ENCODE results near the gene GTSE1.

The GTSE1 gene

DNA sequence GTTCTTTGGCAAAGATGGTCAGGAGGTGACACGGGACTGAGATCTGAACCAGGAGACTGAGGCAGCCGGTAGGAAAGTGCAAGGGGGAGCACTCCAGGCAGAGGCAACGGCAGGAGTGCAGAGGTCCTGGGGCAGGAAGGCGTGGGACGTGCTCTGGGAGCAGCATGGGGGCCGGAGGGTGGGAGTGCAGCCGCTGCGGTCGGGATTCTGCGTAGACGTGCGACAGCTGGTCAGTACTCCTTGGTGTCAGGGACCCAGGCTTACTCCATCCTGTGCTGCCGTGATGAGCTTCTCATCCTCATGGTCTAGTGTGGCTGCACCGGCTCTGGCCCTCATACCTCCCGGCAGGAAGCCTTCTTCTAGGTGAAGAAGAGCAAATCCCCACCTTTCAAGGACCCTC is 21.9 kb downstream of the GTSE1 start:
- Histone ChIP-seq H2AFZ (ENCODE audit: low read depth, low read length, severe bottlenecking) (no peak overlapping the region), H3K27me3 (ENCODE audit: low read length) (no peaks in the 10 kb centered on the region), H3K9me3 (ENCODE audit: insufficient read depth, low read length) (no peaks in the 10 kb centered on the region), H3K9me2 (replicated peaks; ENCODE audit: insufficient read depth, low read length) (no peaks in the 10 kb centered on the region), H3K79me2 (ENCODE audit: insufficient read depth, low read length) (peaks cover 26% of the 10 kb centered on the region; the same call in 1 of the 2 replicates), H3K9ac (ENCODE audit: low read length) (no peak overlapping the region), H3K27ac (ENCODE audit: low read depth, low read length) (no peak overlapping the region), H3F3A (ENCODE audit: insufficient read depth) (no peaks in the 10 kb centered on the region), H3K4me3 (ENCODE audit: insufficient read depth, low read length, poor library complexity, severe bottlenecking) (no peak overlapping the region), H3K4me2 (ENCODE audit: low read depth, low read length, poor library complexity, severe bottlenecking) (no peak overlapping the region), H3K36me3 (ENCODE audit: low read length) (peaks cover 17% of the 10 kb centered on the region; the same call in 1 of the 2 replicates), H4K20me1 (ENCODE audit: low read depth, low read length) (peaks cover 5% of the 10 kb centered on the region; the same call in 1 of the 2 replicates)
- no peak for TF ChIP-seq EZH2phosphoT487 (conservative IDR thresholded peaks at IDR 0.05; ENCODE audit: low read length)
- TF ChIP-seq, protein P1, sequence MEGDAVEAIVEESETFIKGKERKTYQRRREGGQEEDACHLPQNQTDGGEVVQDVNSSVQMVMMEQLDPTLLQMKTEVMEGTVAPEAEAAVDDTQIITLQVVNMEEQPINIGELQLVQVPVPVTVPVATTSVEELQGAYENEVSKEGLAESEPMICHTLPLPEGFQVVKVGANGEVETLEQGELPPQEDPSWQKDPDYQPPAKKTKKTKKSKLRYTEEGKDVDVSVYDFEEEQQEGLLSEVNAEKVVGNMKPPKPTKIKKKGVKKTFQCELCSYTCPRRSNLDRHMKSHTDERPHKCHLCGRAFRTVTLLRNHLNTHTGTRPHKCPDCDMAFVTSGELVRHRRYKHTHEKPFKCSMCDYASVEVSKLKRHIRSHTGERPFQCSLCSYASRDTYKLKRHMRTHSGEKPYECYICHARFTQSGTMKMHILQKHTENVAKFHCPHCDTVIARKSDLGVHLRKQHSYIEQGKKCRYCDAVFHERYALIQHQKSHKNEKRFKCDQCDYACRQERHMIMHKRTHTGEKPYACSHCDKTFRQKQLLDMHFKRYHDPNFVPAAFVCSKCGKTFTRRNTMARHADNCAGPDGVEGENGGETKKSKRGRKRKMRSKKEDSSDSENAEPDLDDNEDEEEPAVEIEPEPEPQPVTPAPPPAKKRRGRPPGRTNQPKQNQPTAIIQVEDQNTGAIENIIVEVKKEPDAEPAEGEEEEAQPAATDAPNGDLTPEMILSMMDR (IDR thresholded peaks at IDR 0.05; ENCODE audit: insufficient read depth, low read length, poor library complexity, severe bottlenecking): no peak

DNA sequence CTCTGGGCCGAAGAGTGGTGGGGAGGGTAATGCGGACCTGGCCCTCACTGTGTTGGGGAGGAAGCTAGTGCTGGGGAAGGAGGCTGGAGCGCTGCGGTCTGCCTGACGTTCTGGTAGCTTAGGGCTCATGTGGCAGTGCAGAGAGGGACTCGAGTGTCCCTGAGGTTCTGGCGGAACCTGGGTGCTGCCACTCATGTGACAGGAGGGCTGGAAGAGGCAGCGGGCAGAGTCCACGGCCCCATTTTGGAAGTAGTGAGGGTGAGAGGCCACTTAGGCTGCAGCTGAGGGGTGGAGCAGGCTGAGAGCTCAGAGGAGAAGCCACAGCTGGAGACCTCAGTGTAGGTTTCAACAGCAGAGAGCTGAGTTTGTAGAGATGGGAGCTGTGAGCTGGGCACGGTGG is 22.6 kb downstream of the GTSE1 start:
- Histone ChIP-seq H3K9me3 (ENCODE audit: insufficient read depth, low read length) (no peaks in the 10 kb centered on the region), H4K20me1 (ENCODE audit: low read depth, low read length) (peaks cover 5% of the 10 kb centered on the region; the same call in 1 of the 2 replicates), H3F3A (ENCODE audit: insufficient read depth) (no peaks in the 10 kb centered on the region), H3K9me2 (replicated peaks; ENCODE audit: insufficient read depth, low read length) (no peaks in the 10 kb centered on the region), H3K79me2 (ENCODE audit: insufficient read depth, low read length) (peaks cover 26% of the 10 kb centered on the region; the same call in 1 of the 2 replicates), H3K27me3 (ENCODE audit: low read length) (no peaks in the 10 kb centered on the region), H3K4me2 (ENCODE audit: low read depth, low read length, poor library complexity, severe bottlenecking) (no peak overlapping the region), H2AFZ (ENCODE audit: low read depth, low read length, severe bottlenecking) (no peak overlapping the region), H3K9ac (ENCODE audit: low read length) (no peak overlapping the region), H3K4me3 (ENCODE audit: insufficient read depth, low read length, poor library complexity, severe bottlenecking) (no peak overlapping the region), H3K27ac (ENCODE audit: low read depth, low read length) (no peak overlapping the region), H3K36me3 (ENCODE audit: low read length) (peaks cover 17% of the 10 kb centered on the region; the same call in 1 of the 2 replicates)
- TF ChIP-seq, protein P1 (IDR thresholded peaks at IDR 0.05; ENCODE audit: insufficient read depth, low read length, poor library complexity, severe bottlenecking): no peak
- TF ChIP-seq EZH2phosphoT487 (conservative IDR thresholded peaks at IDR 0.05; ENCODE audit: low read length): no peak

DNA sequence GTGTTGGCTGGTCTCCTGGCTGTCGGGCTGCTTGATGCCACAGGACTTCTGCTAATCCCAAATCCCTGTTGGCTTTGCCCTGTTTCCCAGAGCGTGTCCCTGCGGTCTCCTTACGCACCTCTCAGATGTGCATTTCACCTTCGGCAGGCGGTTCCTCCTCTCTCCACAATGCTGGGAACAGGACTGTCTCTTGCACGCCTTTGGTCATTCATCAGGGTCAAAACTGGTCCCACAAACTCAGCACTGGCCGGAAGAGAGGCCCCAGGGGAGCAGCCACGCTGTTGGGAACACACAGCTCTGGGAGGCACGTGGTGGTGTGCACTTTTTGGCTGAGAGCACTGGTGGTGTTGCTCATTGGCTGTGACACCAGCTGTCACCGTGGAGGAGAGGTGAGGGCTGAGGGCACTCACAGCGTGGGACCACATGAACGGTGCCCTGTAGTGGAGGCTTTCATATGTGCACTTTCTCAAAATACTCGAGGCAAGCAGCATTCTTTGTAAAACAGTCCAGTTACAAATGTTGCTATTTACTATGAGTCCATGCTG is 23.6 kb downstream of the GTSE1 start:
- Histone ChIP-seq H2AFZ (ENCODE audit: low read depth, low read length, severe bottlenecking) (no peak overlapping the region), H3K4me3 (ENCODE audit: insufficient read depth, low read length, poor library complexity, severe bottlenecking) (no peak overlapping the region), H3F3A (ENCODE audit: insufficient read depth) (no peaks in the 10 kb centered on the region), H3K36me3 (ENCODE audit: low read length) (peaks cover 22% of the 10 kb centered on the region; the same call in 1 of the 2 replicates), H3K9me3 (ENCODE audit: insufficient read depth, low read length) (no peaks in the 10 kb centered on the region), H4K20me1 (ENCODE audit: low read depth, low read length) (peaks cover 5% of the 10 kb centered on the region; the same call in 1 of the 2 replicates), H3K27me3 (ENCODE audit: low read length) (no peaks in the 10 kb centered on the region), H3K79me2 (ENCODE audit: insufficient read depth, low read length) (peaks cover 26% of the 10 kb centered on the region; the same call in 1 of the 2 replicates), H3K9ac (ENCODE audit: low read length) (no peak overlapping the region), H3K27ac (ENCODE audit: low read depth, low read length) (no peak overlapping the region), H3K4me2 (ENCODE audit: low read depth, low read length, poor library complexity, severe bottlenecking) (no peak overlapping the region), H3K9me2 (replicated peaks; ENCODE audit: insufficient read depth, low read length) (no peaks in the 10 kb centered on the region)
- TF ChIP-seq, protein P1 (IDR thresholded peaks at IDR 0.05; ENCODE audit: insufficient read depth, low read length, poor library complexity, severe bottlenecking): no peak
- no peak for TF ChIP-seq EZH2phosphoT487 (conservative IDR thresholded peaks at IDR 0.05; ENCODE audit: low read length)

Measured in SU-DHL-6 (cell line).